Glutamatergic neuron (in vitro differentiated cells): ENCODE results near the gene RAP1GAP2. TPM values are rescaled to one million over a fixed set of nuclear protein-coding genes. Genes with fewer than 3 reads are reported as not detected.

ENCODE experiments used
- DNase-seq: peaks from one replicate; pipeline ENCODE4 v3.0.0; 2022
- H3K27ac Mint-ChIP-seq: one replicate; pipeline ENCODE4 v1.8.0; 2020; ENCODE audit warnings: mild to moderate bottlenecking, mixed read lengths, inconsistent platforms; ENCODE audit not compliant: unreplicated experiment
- H3K27me3 Mint-ChIP-seq: one replicate; pipeline ENCODE4 v1.8.0; 2020; ENCODE audit warnings: mild to moderate bottlenecking, moderate library complexity, mixed read lengths, inconsistent platforms; ENCODE audit not compliant: unreplicated experiment
- H3K36me3 Mint-ChIP-seq: one replicate; pipeline ENCODE4 v1.8.0; 2020; ENCODE audit warnings: mild to moderate bottlenecking, mixed read lengths, inconsistent platforms; ENCODE audit not compliant: unreplicated experiment
- H3K4me1 Mint-ChIP-seq: one replicate; pipeline ENCODE4 v1.8.0; 2020; ENCODE audit warnings: mild to moderate bottlenecking, low read depth, mixed read lengths, inconsistent platforms; ENCODE audit not compliant: unreplicated experiment
- H3K4me3 Mint-ChIP-seq: one replicate; pipeline ENCODE4 v1.8.0; 2020; ENCODE audit warnings: mild to moderate bottlenecking, mixed read lengths, inconsistent platforms; ENCODE audit not compliant: unreplicated experiment
- H3K9me3 Mint-ChIP-seq: one replicate; pipeline ENCODE4 v1.8.0; 2020; ENCODE audit warnings: mild to moderate bottlenecking, moderate library complexity, mixed read lengths, inconsistent platforms; ENCODE audit not compliant: unreplicated experiment
- total RNA-seq: library from RNA; stranded (reverse); fragmentation: NEBNext Ultra II Directional; extraction: Animal tissue kit (Norgen Biotek cat#: 25700); gene quantifications from one replicate; pipeline ENCODE4 v1.2.1, GENCODE V29; 2021; ENCODE audit not compliant: unreplicated experiment
- TF ChIP-seq, protein P1 (sequence below): fragments of 200-600 bp; sonication (generic); IDR thresholded peaks from one replicate; pipeline ENCODE4 v1.5.0; 2021; ENCODE audit not compliant: partially characterized antibody, unreplicated experiment

The RAP1GAP2 gene
- total RNA-seq, 1 donor from 2014 or later, result 86.0 TPM

DNA sequence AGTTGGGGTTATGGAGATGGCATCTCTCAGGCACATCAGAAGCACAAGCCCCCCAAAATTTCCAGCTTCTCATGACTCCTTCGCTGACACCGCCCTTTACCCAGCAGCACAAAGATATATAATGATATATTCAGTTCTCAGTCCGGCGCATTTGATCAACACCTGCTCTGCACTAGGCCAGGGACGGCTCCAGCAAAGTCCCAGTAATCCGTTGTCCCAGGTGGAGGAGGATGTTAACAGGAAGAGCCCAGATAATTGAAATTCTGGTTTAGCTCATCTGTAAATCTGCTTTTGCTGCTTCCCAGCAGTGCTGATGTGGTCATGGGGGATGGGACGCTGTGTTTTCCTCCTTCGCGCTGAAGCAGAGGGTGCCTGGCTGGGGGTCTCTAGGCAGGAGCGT, 135.6 kb downstream of the RAP1GAP2 start:
- peak overlapping the region; percentile 94 for H3K27ac Mint-ChIP-seq
- TF ChIP-seq, protein P1, sequence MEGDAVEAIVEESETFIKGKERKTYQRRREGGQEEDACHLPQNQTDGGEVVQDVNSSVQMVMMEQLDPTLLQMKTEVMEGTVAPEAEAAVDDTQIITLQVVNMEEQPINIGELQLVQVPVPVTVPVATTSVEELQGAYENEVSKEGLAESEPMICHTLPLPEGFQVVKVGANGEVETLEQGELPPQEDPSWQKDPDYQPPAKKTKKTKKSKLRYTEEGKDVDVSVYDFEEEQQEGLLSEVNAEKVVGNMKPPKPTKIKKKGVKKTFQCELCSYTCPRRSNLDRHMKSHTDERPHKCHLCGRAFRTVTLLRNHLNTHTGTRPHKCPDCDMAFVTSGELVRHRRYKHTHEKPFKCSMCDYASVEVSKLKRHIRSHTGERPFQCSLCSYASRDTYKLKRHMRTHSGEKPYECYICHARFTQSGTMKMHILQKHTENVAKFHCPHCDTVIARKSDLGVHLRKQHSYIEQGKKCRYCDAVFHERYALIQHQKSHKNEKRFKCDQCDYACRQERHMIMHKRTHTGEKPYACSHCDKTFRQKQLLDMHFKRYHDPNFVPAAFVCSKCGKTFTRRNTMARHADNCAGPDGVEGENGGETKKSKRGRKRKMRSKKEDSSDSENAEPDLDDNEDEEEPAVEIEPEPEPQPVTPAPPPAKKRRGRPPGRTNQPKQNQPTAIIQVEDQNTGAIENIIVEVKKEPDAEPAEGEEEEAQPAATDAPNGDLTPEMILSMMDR, result no peak
- peaks cover 11% of the 10 kb centered on the region for H3K27me3 Mint-ChIP-seq
- no peak for DNase-seq
- no peaks in the 10 kb centered on the region for H3K36me3 Mint-ChIP-seq
- peaks cover 50% of the 10 kb centered on the region for H3K4me1 Mint-ChIP-seq
- peaks cover 5% of the 10 kb centered on the region for H3K9me3 Mint-ChIP-seq
- H3K4me3 Mint-ChIP-seq, result peak overlapping the region; percentile 47

DNA sequence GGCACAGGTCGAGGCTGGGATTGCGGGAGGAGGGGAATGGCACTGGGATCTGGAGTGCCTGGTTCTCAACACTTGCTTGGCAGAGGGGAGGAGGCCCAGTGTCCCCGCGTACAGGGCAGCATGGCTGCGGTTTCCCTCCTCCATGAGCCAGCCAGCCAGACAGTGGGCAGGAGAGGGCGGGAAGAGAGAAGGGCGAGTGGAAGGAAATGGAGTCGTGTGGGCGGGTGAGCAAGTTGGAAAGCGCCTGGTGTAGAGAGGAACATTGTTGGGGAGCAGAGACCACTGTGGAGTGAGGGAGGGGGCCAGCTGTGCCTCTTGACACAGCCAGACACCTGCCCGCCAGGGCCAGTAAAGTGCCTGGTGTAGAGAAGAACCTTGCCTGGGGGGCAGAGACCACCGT, 136.7 kb downstream of the RAP1GAP2 start:
- Mint-ChIP-seq H3K4me3 (no peak overlapping the region), H3K9me3 (peaks cover 7% of the 10 kb centered on the region), H3K27ac (no peak overlapping the region), H3K36me3 (no peaks in the 10 kb centered on the region), H3K27me3 (peaks cover 7% of the 10 kb centered on the region), H3K4me1 (peaks cover 51% of the 10 kb centered on the region)
- TF ChIP-seq, protein P1, result no peak
- no peak for DNase-seq

DNA sequence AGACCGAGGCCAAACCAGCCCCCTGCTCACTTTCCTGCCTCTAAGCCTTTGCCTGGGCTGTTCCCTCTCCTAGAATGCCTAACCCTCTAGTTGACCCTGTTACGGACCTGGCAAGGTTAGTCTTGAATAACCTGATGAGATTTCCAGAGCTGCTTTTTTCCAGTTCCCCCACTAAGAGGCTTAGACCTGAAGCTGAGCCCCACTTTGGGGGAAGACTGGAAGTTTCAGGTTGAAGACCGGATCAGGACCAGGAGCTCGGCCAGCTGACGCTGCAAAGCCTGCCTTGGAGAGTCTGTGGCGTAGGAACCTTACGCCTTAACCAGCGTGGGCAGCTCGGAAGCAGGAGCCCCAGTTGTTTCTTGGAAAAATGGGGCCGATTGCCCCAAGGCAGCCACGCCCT, 137.4 kb downstream of the RAP1GAP2 start:
- Mint-ChIP-seq H3K4me3 (no peak overlapping the region), H3K27me3 (peaks cover 7% of the 10 kb centered on the region), H3K4me1 (peaks cover 51% of the 10 kb centered on the region), H3K9me3 (peaks cover 7% of the 10 kb centered on the region), H3K27ac (no peak overlapping the region), H3K36me3 (no peaks in the 10 kb centered on the region)
- TF ChIP-seq, protein P1, result no peak
- no peak for DNase-seq

DNA sequence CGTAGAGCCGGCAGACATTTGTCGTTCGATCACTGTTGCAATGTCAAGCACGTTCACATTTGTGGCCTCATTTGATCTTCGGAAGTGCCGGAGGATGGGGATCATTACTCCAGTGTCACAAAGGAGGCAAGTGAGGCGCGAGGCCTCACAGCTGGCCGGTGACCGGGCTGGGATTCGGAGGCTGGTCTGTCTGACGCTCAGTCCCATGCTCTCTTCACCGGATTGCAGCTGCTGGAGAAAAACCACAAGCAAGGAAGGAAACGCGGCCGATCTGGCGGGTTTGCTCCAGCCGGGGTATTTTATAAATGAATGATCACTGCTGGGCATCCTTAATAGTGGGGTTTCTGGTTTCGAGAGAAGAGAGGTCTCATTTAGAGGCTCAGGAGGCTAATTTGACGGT, 139.4 kb downstream of the RAP1GAP2 start:
- H3K36me3 Mint-ChIP-seq, result no peaks in the 10 kb centered on the region
- TF ChIP-seq, protein P1, result no peak
- peaks cover 7% of the 10 kb centered on the region for H3K9me3 Mint-ChIP-seq
- H3K4me1 Mint-ChIP-seq, result peaks cover 48% of the 10 kb centered on the region
- no peak overlapping the region for H3K4me3 Mint-ChIP-seq
- peaks cover 5% of the 10 kb centered on the region for H3K27me3 Mint-ChIP-seq
- DNase-seq, result no peak
- H3K27ac Mint-ChIP-seq, result no peak overlapping the region

DNA sequence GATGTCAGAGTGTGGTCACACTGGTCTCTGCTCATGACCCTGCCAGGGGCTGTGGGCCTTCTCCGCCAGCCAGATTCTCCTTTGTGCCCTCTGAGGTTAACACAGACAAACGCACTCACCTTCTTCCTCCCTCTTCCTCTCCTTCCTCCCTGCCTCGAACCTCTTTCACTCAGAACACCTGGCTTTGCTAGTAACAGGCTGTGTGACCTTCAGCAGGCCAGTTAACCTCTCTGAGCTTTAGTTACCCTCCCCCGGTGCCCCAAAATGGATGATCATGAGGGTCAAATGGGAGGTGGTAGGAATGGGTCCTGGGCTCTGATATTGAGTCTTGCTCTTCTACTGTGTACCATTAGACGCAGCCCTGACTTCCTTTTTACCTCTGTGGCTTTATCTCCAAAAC, 140.1 kb downstream of the RAP1GAP2 start:
- H3K4me3 Mint-ChIP-seq, result no peak overlapping the region
- no peak overlapping the region for H3K27ac Mint-ChIP-seq

More for the DNA sequence above, 140.1 kb downstream of the RAP1GAP2 start:
- Mint-ChIP-seq H3K9me3 (peaks cover 4% of the 10 kb centered on the region), H3K4me1 (peaks cover 46% of the 10 kb centered on the region), H3K36me3 (no peaks in the 10 kb centered on the region), H3K27me3 (peaks cover 2% of the 10 kb centered on the region)
- no peak for DNase-seq
- TF ChIP-seq, protein P1, result no peak
